Measurements from ENCODE around the gene EPHA2. TPM values are rescaled to one million over a fixed set of nuclear protein-coding genes. Genes with fewer than 3 reads are reported as not detected.

EPHA2 gene
- total RNA-seq, 1 experiment from 2014 or later: 130 TPM

- Mint-ChIP-seq H3K27ac (ENCODE audit: unreplicated experiment) (peak overlapping the region; percentile 97), H3K9me3 (ENCODE audit: low read depth, unreplicated experiment) (no peaks in the 10 kb centered on the region), H3K4me1 (ENCODE audit: low read depth, unreplicated experiment) (peaks cover 38% of the 10 kb centered on the region), H3K4me3 (ENCODE audit: low read depth, unreplicated experiment) (peak overlapping the region; percentile 65), H3K27me3 (ENCODE audit: unreplicated experiment) (no peaks in the 10 kb centered on the region), H3K36me3 (ENCODE audit: insufficient read depth, unreplicated experiment) (peaks cover 20% of the 10 kb centered on the region)
- DNase-seq: peak; percentile 89
- CTCF ChIA-PET: interaction anchor here (0.6 to 1.2 kb wide), 3 partner anchors 8 to 851 kb away, joined by 3 to 5 read pairs (median 3); no protein-coding TSS in a partner anchor
- BruUV-seq (replicated peaks): TSS peak; percentile 67
- no peak for TF ChIP-seq CTCF (IDR thresholded peaks at IDR 0.05; ENCODE audit: unreplicated experiment)
- intact Hi-C loops (cut with micrococcal nuclease; ENCODE audit: unreplicated experiment): loop anchor here (2.0 kb wide), 1 partner anchor 37 kb away; no protein-coding TSS in a partner anchor
Observed at GRCh38 chr1:16181887-16182719, 26.2 kb upstream of the EPHA2 start.

GRCh38 chr1:16180291-16180824, 24.5 kb upstream of the EPHA2 start:
- CTCF ChIA-PET: interaction anchor here (0.7 kb wide), 1 partner anchor 110 kb away, joined by 3 read pairs; no protein-coding TSS in a partner anchor

GRCh38 chr1:16178596-16179497, 23.0 kb upstream of the EPHA2 start:
- H3K4me1 Mint-ChIP-seq (ENCODE audit: low read depth, unreplicated experiment): peaks cover 53% of the 10 kb centered on the region
- no peaks in the 10 kb centered on the region for H3K27me3 Mint-ChIP-seq (ENCODE audit: unreplicated experiment)
- CTCF ChIA-PET: interaction anchor here (0.9 kb wide), 1 partner anchor 100 kb away, joined by 4 read pairs; no protein-coding TSS in a partner anchor
- no peak for TF ChIP-seq CTCF (IDR thresholded peaks at IDR 0.05; ENCODE audit: unreplicated experiment)
- peak overlapping the region; percentile 47 for H3K4me3 Mint-ChIP-seq (ENCODE audit: low read depth, unreplicated experiment)
- BruUV-seq (replicated peaks): TSS peak; percentile 28
- intact Hi-C loops (cut with micrococcal nuclease; ENCODE audit: unreplicated experiment): no loop called here
- H3K27ac Mint-ChIP-seq (ENCODE audit: unreplicated experiment): peak overlapping the region; percentile 94
- H3K9me3 Mint-ChIP-seq (ENCODE audit: low read depth, unreplicated experiment): no peaks in the 10 kb centered on the region
- peak; percentile 52 for DNase-seq
- H3K36me3 Mint-ChIP-seq (ENCODE audit: insufficient read depth, unreplicated experiment): peaks cover 30% of the 10 kb centered on the region

More at GRCh38 chr1:16180291-16180824, 24.5 kb upstream of the EPHA2 start:
- Mint-ChIP-seq H3K4me1 (ENCODE audit: low read depth, unreplicated experiment) (peaks cover 52% of the 10 kb centered on the region), H3K27ac (ENCODE audit: unreplicated experiment) (peak overlapping the region; percentile 30), H3K27me3 (ENCODE audit: unreplicated experiment) (no peaks in the 10 kb centered on the region), H3K36me3 (ENCODE audit: insufficient read depth, unreplicated experiment) (peaks cover 20% of the 10 kb centered on the region), H3K9me3 (ENCODE audit: low read depth, unreplicated experiment) (no peaks in the 10 kb centered on the region), H3K4me3 (ENCODE audit: low read depth, unreplicated experiment) (no peak overlapping the region)
- intact Hi-C loops (cut with micrococcal nuclease; ENCODE audit: unreplicated experiment): no loop called here
- DNase-seq: no peak
- no TSS peak for BruUV-seq (replicated peaks)
- no peak for TF ChIP-seq CTCF (IDR thresholded peaks at IDR 0.05; ENCODE audit: unreplicated experiment)

GRCh38 chr1:16177306-16177705, 21.4 kb upstream of the EPHA2 start:
- no peak overlapping the region for H3K4me3 Mint-ChIP-seq (ENCODE audit: low read depth, unreplicated experiment)
- CTCF ChIA-PET: no interaction called here
- intact Hi-C loops (cut with micrococcal nuclease; ENCODE audit: unreplicated experiment): no loop called here
- no peaks in the 10 kb centered on the region for H3K9me3 Mint-ChIP-seq (ENCODE audit: low read depth, unreplicated experiment)
- TF ChIP-seq CTCF (IDR thresholded peaks at IDR 0.05; ENCODE audit: unreplicated experiment): no peak
- peaks cover 53% of the 10 kb centered on the region for H3K4me1 Mint-ChIP-seq (ENCODE audit: low read depth, unreplicated experiment)
- no peaks in the 10 kb centered on the region for H3K27me3 Mint-ChIP-seq (ENCODE audit: unreplicated experiment)
- BruUV-seq (replicated peaks): no TSS peak
- no peak for DNase-seq
- H3K36me3 Mint-ChIP-seq (ENCODE audit: insufficient read depth, unreplicated experiment): peaks cover 46% of the 10 kb centered on the region
- H3K27ac Mint-ChIP-seq (ENCODE audit: unreplicated experiment): peak overlapping the region; percentile 70
